ENCODE data around the gene KPTN. TPM values are rescaled to one million over a fixed set of nuclear protein-coding genes. Genes with fewer than 3 reads are reported as not detected.

KPTN gene
- total and polyA plus RNA-seq, 2 of the 8 experiments (the other 6 are each of a cell fraction or from before 2014, with no cell fraction given): 23.6 to 31.3 TPM

DNA sequence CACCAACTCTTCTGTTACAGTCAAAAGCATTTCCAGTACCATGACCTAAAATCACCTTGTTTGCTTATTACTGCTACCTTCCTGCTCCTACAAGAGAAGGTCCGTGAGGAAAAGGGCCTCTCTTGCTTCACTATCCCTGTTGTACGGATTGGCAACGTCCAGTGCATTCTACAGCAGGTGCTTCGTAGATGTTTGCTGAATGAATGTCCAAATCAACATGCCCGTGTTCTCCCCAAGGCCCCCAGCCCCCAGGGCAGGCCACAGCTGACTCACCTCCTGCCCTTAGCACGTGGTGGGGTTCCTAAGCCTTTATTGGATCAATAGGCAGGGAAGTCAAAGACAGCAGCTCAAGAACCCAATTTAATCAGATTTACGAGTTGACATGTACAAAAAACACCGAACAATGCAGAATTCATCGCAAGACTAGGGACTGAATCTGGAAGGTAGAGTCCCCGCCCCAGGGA is 36.4 kb upstream of the KPTN start:
- Histone ChIP-seq H2BK120ac (replicated peaks; ENCODE audit: low read depth, low read length) (no peak overlapping the region), H4K91ac (replicated peaks; ENCODE audit: insufficient read length, low read length) (peak overlapping the region; percentile 70), H3K79me2 (ENCODE audit: control insufficient read depth in 1 of 2, insufficient read depth in 2 of 2, low read length in 2 of 2) (no peaks in the 10 kb centered on the region), H3K27ac (ENCODE audit: low read depth, low read length) (no peak overlapping the region), H3K4me2 (ENCODE audit: insufficient read depth in 1 of 2, low read depth in 2 of 2, low read length in 2 of 2) (no peak overlapping the region), H3K56ac (replicated peaks; ENCODE audit: insufficient read length, low read depth, low read length) (no peak overlapping the region), H3K4ac (replicated peaks; ENCODE audit: insufficient read length, low read depth, low read length) (no peak overlapping the region), H3K9ac (replicated peaks in 1 of 4; ENCODE audit: extremely low read depth in 1 of 4, low read depth in 3 of 4, low read length in 3 of 4) (no peak overlapping the region), H2BK15ac (ENCODE audit: low read length) (0 out of 2 replicates have a peak overlapping the region, but pooled peaks have one; percentile 53), H3K23ac (ENCODE audit: insufficient read length) (no peak overlapping the region), H4K8ac (ENCODE audit: extremely low read depth, insufficient read depth, low read length) (peak overlapping the region; percentile 31; the same call in 1 of the 2 replicates), H3K27me3 (replicated peaks in 1 of 4; ENCODE audit: control insufficient read depth in 3 of 4, extremely low read depth in 1 of 4, insufficient read depth in 3 of 4, low read length in 3 of 4) (no peaks in the 10 kb centered on the region), H3K14ac (ENCODE audit: insufficient read length) (no peak overlapping the region), H2BK20ac (ENCODE audit: low read length) (peak overlapping the region; percentile 61; the same call in 1 of the 2 replicates), H2BK12ac (ENCODE audit: low read depth, low read length) (no peak overlapping the region), H2BK5ac (ENCODE audit: low read depth, low read length) (0 out of 2 replicates have a peak overlapping the region, but pooled peaks have one; percentile 49), H3K79me1 (ENCODE audit: low read depth, low read length) (0 out of 2 replicates have a peak, but pooled peaks cover 2% of the 10 kb centered on the region), H3K36me3 (ENCODE audit: control insufficient read depth in 2 of 4, insufficient read depth in 4 of 4, low read length in 3 of 4) (0 out of 8 replicates have a peak, but pooled peaks cover 0 to 2% (median 0%) of the 10 kb centered on the region in 4 experiments), H4K5ac (ENCODE audit: insufficient read length, low read depth, low read length) (no peak overlapping the region), H2AK5ac (ENCODE audit: low read depth, low read length) (no peak overlapping the region), H3K4me3 (ENCODE audit: extremely low read depth in 1 of 4, insufficient read depth in 2 of 4, low read depth in 3 of 4, low read length in 4 of 4) (no peak overlapping the region), H2AFZ (ENCODE audit: low read length) (peak overlapping the region; percentile 7; the same call in 1 of the 2 replicates), H3K9me3 (ENCODE audit: insufficient read depth in 2 of 2, low read depth in 1 of 2, low read length in 1 of 2) (no peaks in the 10 kb centered on the region), H3K18ac (ENCODE audit: extremely low read depth, low read length) (no peak overlapping the region; the same call in 1 of the 2 replicates), H4K20me1 (replicated peaks in 1 of 2; ENCODE audit: control insufficient read depth in 1 of 2, insufficient read depth in 2 of 2, low read length in 2 of 2) (no peaks in the 10 kb centered on the region), H3K23me2 (ENCODE audit: low read depth, low read length) (0 out of 2 replicates have a peak, but pooled peaks cover 2% of the 10 kb centered on the region), H3K4me1 (replicated peaks in 1 of 4; ENCODE audit: control insufficient read depth in 3 of 4, insufficient read depth in 4 of 4, low read length in 3 of 4) (peaks cover 0 to 5% (median 2%) of the 10 kb centered on the region in 4 experiments; a peak in 5 of 7 replicates)
- WGBS, 2 experiments (ENCODE audit: extremely low coverage in 1 of 2, insufficient coverage in 1 of 2, insufficient read length in 1 of 2, insufficient replicate concordance in 2 of 2, low coverage in 1 of 2, low lambda C conversion rate in 2 of 2, missing lambda C conversion rate in 1 of 2): 89% methylated on average over 10 of the region's 10 CpGs; no CpG with 5 or more reads in 1 of the 2 experiments
- FAIRE-seq (no peak), DNase-seq (ENCODE audit: low read depth in 1 of 2, low spot score in 2 of 2) (no peak)
- CTCF ChIA-PET (ENCODE audit: partially characterized antibody): interaction anchor here (0.5 to 4.5 kb wide), 16 partner anchors 9 to 186 kb away, joined by 3 to 37 read pairs (median 4); partner anchors contain the start of gene KPTN
- POLR2A ChIA-PET (ENCODE audit: partially characterized antibody): interaction anchor here (1.0 to 1.4 kb wide), 4 partner anchors 17 to 73 kb away, joined by 3 read pairs; no protein-coding TSS in a partner anchor
- TF ChIP-seq RAD21 (IDR thresholded peaks at IDR 0.05 in 1 of 2, conservative IDR thresholded peaks at IDR 0.05 in 1 of 2; ENCODE audit: low read depth in 2 of 2, low read length in 2 of 2): no peak
- TF ChIP-seq ATF2 (IDR thresholded peaks at IDR 0.05; ENCODE audit: low read length): no peak
- TF ChIP-seq POLR2A (IDR thresholded peaks at IDR 0.05; ENCODE audit: control extremely low read depth in 1 of 2, low read depth in 2 of 2, low read length in 2 of 2): no peak
- TF ChIP-seq GTF2F1 (IDR thresholded peaks at IDR 0.05; ENCODE audit: borderline replicate concordance, low read depth, low read length): no peak
- no peak for TF ChIP-seq SRF (IDR thresholded peaks at IDR 0.05; ENCODE audit: low read depth, low read length)
- no peak for TF ChIP-seq POLR2AphosphoS5 (IDR thresholded peaks at IDR 0.05; ENCODE audit: low read depth, low read length)
- no peak for TF ChIP-seq TAF7 (optimal IDR thresholded peaks at IDR 0.05; ENCODE audit: borderline replicate concordance, low read depth, low read length)
- TF ChIP-seq SIN3A (conservative IDR thresholded peaks at IDR 0.05 in 1 of 2, IDR thresholded peaks at IDR 0.05 in 1 of 2; ENCODE audit: low read depth in 1 of 2, low read length in 2 of 2): no peak
- TF ChIP-seq SP4 (IDR thresholded peaks at IDR 0.05; ENCODE audit: low read length): no peak
- no peak for TF ChIP-seq SP1 (IDR thresholded peaks at IDR 0.05; ENCODE audit: low read depth, low read length)
- TF ChIP-seq HDAC2 (IDR thresholded peaks at IDR 0.05; ENCODE audit: borderline replicate concordance in 1 of 2, low read depth in 2 of 2, low read length in 2 of 2): no peak

Data from H1 (cell line).